Ascending aorta (tissue), 2 donors: ENCODE measurements around the gene RSF1. TPM values are rescaled to one million over a fixed set of nuclear protein-coding genes. Genes with fewer than 3 reads are reported as not detected.
"Not testable (repeated sequence)": the region's sequence is repeated elsewhere in the genome, so short reads cannot be mapped to it uniquely, and the experiment has no call there.

Experiments used
- DNase-seq, 2 donors: peaks; one replicate each; pipeline ENCODE4 v3.0.0-alpha.2; 2019; ENCODE audit warnings: low spot score in 2 of 2
- H3K27ac ChIP-seq, 2 donors: fragments of 200-600 bp; sonication (generic); one replicate each; pipeline ENCODE4 v1.5.1; 2016 to 2017; ENCODE audit warnings: mild to moderate bottlenecking in 1 of 2
- H3K27me3 ChIP-seq: fragments of 200-600 bp; sonication (generic); one replicate; pipeline ENCODE4 v1.5.1; 2017
- H3K36me3 ChIP-seq, 2 donors: fragments of 200-600 bp; sonication (generic); one replicate each; pipeline ENCODE4 v1.5.1; 2016
- H3K4me1 ChIP-seq, 2 donors: fragments of 200-600 bp; sonication (generic); one replicate each; pipeline ENCODE4 v1.5.1; 2016 to 2017; ENCODE audit warnings: mild to moderate bottlenecking in 1 of 2
- H3K4me3 ChIP-seq, 2 donors: fragments of 200-600 bp; sonication (generic); one replicate each; pipeline ENCODE4 v1.5.1; 2016 to 2017; ENCODE audit warnings: mild to moderate bottlenecking in 1 of 2
- H3K9me3 ChIP-seq, 2 donors: fragments of 200-600 bp; sonication (generic); one replicate each; pipeline ENCODE4 v1.5.1; 2016
- CTCF ChIP-seq, 3 experiments: fragments of 200-600 bp in 2 of 3; fragments of 450-650 bp in 1 of 3; sonication (generic) in 2 of 3; IDR thresholded peaks; one replicate each; pipeline ENCODE4 v1.5.1; 2016 to 2019; ENCODE audit warnings: antibody characterized with exemption in 3 of 3, mild to moderate bottlenecking in 1 of 3, moderate library complexity in 1 of 3
- intact Hi-C: fragments of 100-400 bp; cut with DNase I; formaldehyde crosslinking; loops from one replicate; pipeline ENCODE4 v1.15.1; 2023
- total RNA-seq: library from RNA; depleted of rRNA; stranded (reverse); fragments of >200 nt; gene quantifications from one replicate; pipeline ENCODE4 v1.1.0, GENCODE V29; 2016

Gene RSF1
- total RNA-seq, 1 donor from 2014 or later: 17.8 TPM

- peaks cover 0 to 23% of the 10 kb centered on the region in 2 donors for H3K4me1 ChIP-seq
- peak overlapping the region in 1 of 2 donors; percentile 24 for H3K27ac ChIP-seq
- H3K27me3 ChIP-seq: no peaks in the 10 kb centered on the region
- TF ChIP-seq CTCF (IDR thresholded peaks at IDR 0.05): no peak
- DNase-seq: no peak
- H3K9me3 ChIP-seq: no peaks in the 10 kb centered on the region
- H3K36me3 ChIP-seq: no peaks in the 10 kb centered on the region
- intact Hi-C loops: loop anchor here (5.0 to 10.0 kb wide), 4 partner anchors 186 to 759 kb away; partner anchors contain the start of genes CAPN5, CLNS1A and NARS2
- H3K4me3 ChIP-seq: peak overlapping the region in 1 of 2 donors; percentile 32
These were observed 3.3 kb upstream of the RSF1 start for GRCh38 chr11:77823775-77824174.

GRCh38 chr11:77822126-77822525 lies 1.6 kb upstream of the RSF1 start:
- not testable (repeated sequence) for H3K27ac ChIP-seq
- intact Hi-C loops: loop anchor here (5.0 to 10.0 kb wide), 4 partner anchors 185 to 757 kb away; partner anchors contain the start of genes CAPN5, CLNS1A and NARS2

GRCh38 chr11:77821349-77821851 lies 878 bp upstream of the RSF1 start:
- intact Hi-C loops: loop anchor here (1.0 to 10.0 kb wide), 6 partner anchors 173 to 757 kb away; partner anchors contain the start of genes CAPN5, CLNS1A, INTS4 and NARS2
- Histone ChIP-seq H3K9me3 (no peaks in the 10 kb centered on the region), H3K27me3 (no peaks in the 10 kb centered on the region), H3K27ac (peak overlapping the region; percentile 91 to 97), H3K36me3 (no peaks in the 10 kb centered on the region), H3K4me3 (peak overlapping the region; percentile 77 to 84), H3K4me1 (peaks cover 0 to 30% of the 10 kb centered on the region in 2 donors)
- no peak for TF ChIP-seq CTCF (IDR thresholded peaks at IDR 0.05)
- DNase-seq: peak in 1 of 2 donors; percentile 63

More at GRCh38 chr11:77822126-77822525, 1.6 kb upstream of the RSF1 start:
- Histone ChIP-seq H3K4me1 (peaks cover 0 to 30% of the 10 kb centered on the region in 2 donors), H3K4me3 (peak overlapping the region; percentile 77 to 84)
- DNase-seq, H3K9me3 ChIP-seq, H3K36me3 ChIP-seq, H3K27me3 ChIP-seq: not testable (repeated sequence)

GRCh38 chr11:77819921-77820564 lies 479 bp downstream of the RSF1 start:
- Histone ChIP-seq H3K4me1 (peaks cover 0 to 33% of the 10 kb centered on the region in 2 donors), H3K27ac (peak overlapping the region; percentile 91 to 97), H3K36me3 (no peaks in the 10 kb centered on the region), H3K9me3 (no peaks in the 10 kb centered on the region), H3K4me3 (peak overlapping the region; percentile 77 to 84), H3K27me3 (no peaks in the 10 kb centered on the region)
- DNase-seq: peak in 1 of 2 donors; percentile 68
- intact Hi-C loops: loop anchor here (1.0 to 10.0 kb wide), 6 partner anchors 183 to 755 kb away; partner anchors contain the start of genes CAPN5, CLNS1A, KCTD21 and NARS2
- no peak for TF ChIP-seq CTCF (IDR thresholded peaks at IDR 0.05)

- intact Hi-C loops: no loop called here
- H3K4me1 ChIP-seq: peaks cover 0 to 33% of the 10 kb centered on the region in 2 donors
- peak in 1 of 3 experiments; percentile 6 for TF ChIP-seq CTCF (IDR thresholded peaks at IDR 0.05)
- H3K36me3 ChIP-seq: no peaks in the 10 kb centered on the region
- H3K9me3 ChIP-seq: no peaks in the 10 kb centered on the region
- H3K27me3 ChIP-seq: no peaks in the 10 kb centered on the region
- peak; percentile 64 to 91 for DNase-seq
- H3K27ac ChIP-seq: peak overlapping the region; percentile 91 to 97
- peak overlapping the region; percentile 77 to 84 for H3K4me3 ChIP-seq
These were observed 1.1 kb downstream of the RSF1 start for GRCh38 chr11:77819411-77819920.

GRCh38 chr11:77815459-77815858 lies 5.1 kb downstream of the RSF1 start:
- Histone ChIP-seq H3K9me3 (no peaks in the 10 kb centered on the region), H3K27me3 (no peaks in the 10 kb centered on the region), H3K4me3 (no peak overlapping the region), H3K27ac (no peak overlapping the region), H3K4me1 (peaks cover 0 to 15% of the 10 kb centered on the region in 2 donors), H3K36me3 (peaks cover 0 to 4% of the 10 kb centered on the region in 2 donors)
- no peak for TF ChIP-seq CTCF (IDR thresholded peaks at IDR 0.05)
- intact Hi-C loops: no loop called here
- DNase-seq: no peak
